ENCODE data around the gene VWC2. TPM values are rescaled to one million over a fixed set of nuclear protein-coding genes. Genes with fewer than 3 reads are reported as not detected.
A peak's percentile ranks its signal among the peaks of the same experiment; 100 is the strongest.

VWC2 gene
- total RNA-seq, 2 donors from 2014 or later, result 0.11 TPM; not detected in 1

- no peak overlapping the region for H3K4me3 ChIP-seq
- intact Hi-C loops (cut with DNase I), result no loop called here
- WGBS, result 35% methylated on average over 5 of the region's 5 CpGs
- no peaks in the 10 kb centered on the region for H3K36me3 ChIP-seq
- no peaks in the 10 kb centered on the region for H3K4me1 ChIP-seq (replicated peaks)
- TF ChIP-seq POLR2AphosphoS5 (IDR thresholded peaks at IDR 0.05) (no peak), CTCF (IDR thresholded peaks at IDR 0.05) (no peak), POLR2A (IDR thresholded peaks at IDR 0.05) (no peak)
- H3K27me3 ChIP-seq (replicated peaks; ENCODE audit: insufficient read depth), result no peaks in the 10 kb centered on the region
- no peak overlapping the region for H3K27ac ChIP-seq
- DNase-seq (ENCODE audit: low spot score), result no peak
- no peaks in the 10 kb centered on the region for H3K9me3 ChIP-seq
Observed at GRCh38 chr7:49866910-49867309, 93.5 kb downstream of the VWC2 start.

DNA sequence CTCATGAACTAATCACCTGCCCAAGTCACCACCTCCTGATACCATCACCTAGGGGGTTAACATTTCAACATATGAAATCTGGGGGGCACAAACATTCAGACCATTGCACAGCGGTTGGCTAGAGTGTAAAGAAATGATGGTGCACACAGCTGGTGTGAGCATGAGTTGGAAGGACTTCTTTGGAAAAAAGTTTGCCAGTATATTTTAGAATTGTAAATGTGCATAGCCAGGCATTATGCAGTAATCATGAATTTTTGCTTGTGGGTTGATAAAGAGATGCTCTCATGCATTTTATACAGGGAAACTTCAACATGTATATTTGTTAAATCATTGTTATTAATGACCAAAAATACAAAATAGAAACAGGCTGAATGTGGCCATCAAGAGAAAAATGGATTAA, 100.0 kb downstream of the VWC2 start:
- H3K27ac ChIP-seq, result no peak overlapping the region
- no peaks in the 10 kb centered on the region for H3K4me1 ChIP-seq (replicated peaks)
- no peak overlapping the region for H3K4me3 ChIP-seq
- TF ChIP-seq POLR2A (IDR thresholded peaks at IDR 0.05), result no peak
- TF ChIP-seq POLR2AphosphoS5 (IDR thresholded peaks at IDR 0.05), result no peak
- TF ChIP-seq CTCF (IDR thresholded peaks at IDR 0.05), result no peak
- no peaks in the 10 kb centered on the region for H3K36me3 ChIP-seq
- DNase-seq (ENCODE audit: low spot score), result no peak
- no peaks in the 10 kb centered on the region for H3K27me3 ChIP-seq (replicated peaks; ENCODE audit: insufficient read depth)
- intact Hi-C loops (cut with DNase I), result no loop called here
- H3K9me3 ChIP-seq, result no peaks in the 10 kb centered on the region
- 96% methylated on average over 1 of the region's 1 CpG for WGBS

DNA sequence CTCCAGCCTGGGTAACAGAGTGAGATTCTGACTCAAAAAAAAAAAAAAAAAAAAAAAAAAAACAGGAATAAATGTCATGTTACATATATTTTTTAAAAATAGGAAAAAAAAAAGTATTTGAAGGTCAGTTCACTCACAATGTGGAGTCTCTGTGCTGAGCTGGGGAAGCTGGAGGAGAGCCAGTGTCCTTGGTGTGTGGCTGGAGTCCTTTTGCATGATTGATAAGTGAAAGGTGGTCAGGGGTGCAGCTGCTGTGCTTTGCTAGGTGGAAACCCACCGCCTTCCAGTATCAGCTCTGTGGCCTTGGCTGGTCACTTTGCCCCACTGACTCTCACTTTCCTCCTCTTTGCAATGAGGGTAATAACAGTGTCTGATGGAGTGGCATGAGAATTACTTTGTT, 101.9 kb downstream of the VWC2 start:
- TF ChIP-seq CTCF (IDR thresholded peaks at IDR 0.05) (no peak), POLR2AphosphoS5 (IDR thresholded peaks at IDR 0.05) (no peak), POLR2A (IDR thresholded peaks at IDR 0.05) (no peak)
- WGBS, result 92% methylated on average over 1 of the region's 1 CpG
- no peak for DNase-seq (ENCODE audit: low spot score)
- no peaks in the 10 kb centered on the region for H3K9me3 ChIP-seq
- H3K36me3 ChIP-seq, result no peaks in the 10 kb centered on the region
- no peak overlapping the region for H3K27ac ChIP-seq
- no peaks in the 10 kb centered on the region for H3K4me1 ChIP-seq (replicated peaks)
- no peak overlapping the region for H3K4me3 ChIP-seq
- no peaks in the 10 kb centered on the region for H3K27me3 ChIP-seq (replicated peaks; ENCODE audit: insufficient read depth)
- intact Hi-C loops (cut with DNase I), result no loop called here

DNA sequence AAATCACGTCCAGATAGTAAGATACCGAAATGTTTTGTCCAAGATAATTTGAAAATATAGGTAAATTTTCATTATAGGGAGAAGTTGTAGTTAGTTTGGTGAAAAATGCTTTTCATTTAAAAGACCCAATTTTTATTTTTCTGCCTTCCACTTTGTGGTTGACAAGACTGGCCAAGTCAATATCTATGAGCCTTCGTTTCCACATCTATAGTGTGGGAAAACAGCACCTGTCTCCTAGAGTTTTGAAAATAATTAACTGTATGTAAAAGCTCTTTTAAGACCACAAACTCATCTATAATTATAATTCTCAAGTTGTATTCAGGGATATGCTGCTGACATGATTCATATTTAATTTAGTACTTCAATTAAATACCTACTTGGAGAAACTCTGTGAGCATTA, 102.8 kb downstream of the VWC2 start:
- TF ChIP-seq POLR2A (IDR thresholded peaks at IDR 0.05), result no peak
- TF ChIP-seq POLR2AphosphoS5 (IDR thresholded peaks at IDR 0.05), result no peak
- TF ChIP-seq CTCF (IDR thresholded peaks at IDR 0.05), result no peak
- no peaks in the 10 kb centered on the region for H3K9me3 ChIP-seq
- no peak overlapping the region for H3K4me3 ChIP-seq
- DNase-seq (ENCODE audit: low spot score), result no peak
- intact Hi-C loops (cut with DNase I), result no loop called here
- no peaks in the 10 kb centered on the region for H3K27me3 ChIP-seq (replicated peaks; ENCODE audit: insufficient read depth)
- WGBS, result 93% methylated on average over 3 of the region's 3 CpGs
- H3K27ac ChIP-seq, result no peak overlapping the region
- H3K36me3 ChIP-seq, result no peaks in the 10 kb centered on the region
- no peaks in the 10 kb centered on the region for H3K4me1 ChIP-seq (replicated peaks)

GRCh38 chr7:49878089-49878488, 104.7 kb downstream of the VWC2 start:
- Histone ChIP-seq H3K27me3 (replicated peaks; ENCODE audit: insufficient read depth) (no peaks in the 10 kb centered on the region), H3K4me1 (replicated peaks) (no peaks in the 10 kb centered on the region), H3K27ac (peak overlapping the region in 1 of 2 donors; percentile 31), H3K9me3 (no peaks in the 10 kb centered on the region), H3K36me3 (no peaks in the 10 kb centered on the region), H3K4me3 (no peak overlapping the region)
- no peak for DNase-seq (ENCODE audit: low spot score)
- intact Hi-C loops (cut with DNase I), result no loop called here
- WGBS, result 12% methylated on average over 1 of the region's 2 CpGs
- TF ChIP-seq POLR2AphosphoS5 (IDR thresholded peaks at IDR 0.05) (no peak), POLR2A (IDR thresholded peaks at IDR 0.05) (no peak), CTCF (IDR thresholded peaks at IDR 0.05) (no peak)
